OCI-LY1 (cell line): ENCODE data around the gene NPIPB5.
A peak's percentile ranks its signal among the peaks of the same experiment; 100 is the strongest.
"Not testable (repeated sequence)": the region's sequence is repeated elsewhere in the genome, so short reads cannot be mapped to it uniquely, and the experiment has no call there.

Experiments
- H2AFZ ChIP-seq: fragments of 200-600 bp; sonication (generic), shearing (Covaris generic); 2 replicates; pipeline ENCODE4 v1.6.0; 2014; ENCODE audit warnings: antibody characterized with exemption, mild to moderate bottlenecking, low read length
- H3F3A ChIP-seq: fragments of 200-600 bp; sonication (generic), shearing (Covaris generic); 2 replicates; pipeline ENCODE4 v1.6.0; 2014; ENCODE audit warnings: mild to moderate bottlenecking, antibody characterized with exemption, low read length, moderate library complexity; ENCODE audit not compliant: insufficient read depth
- H3K27ac ChIP-seq: fragments of 200-600 bp; sonication (generic); 2 replicates; pipeline ENCODE4 v1.5.1; 2014; ENCODE audit warnings: low read length, mixed run types, mild to moderate bottlenecking, low read depth; ENCODE audit not compliant: poor library complexity, severe bottlenecking
- H3K27me3 ChIP-seq: fragments of 200-600 bp; sonication (generic); 2 replicates; pipeline ENCODE4 v1.6.0; 2014; ENCODE audit warnings: antibody characterized with exemption, mild to moderate bottlenecking, low read length, moderate library complexity; ENCODE audit not compliant: insufficient read depth
- H3K36me3 ChIP-seq: fragments of 200-600 bp; sonication (generic); 2 replicates; pipeline ENCODE4 v1.6.1; 2014; ENCODE audit warnings: mild to moderate bottlenecking, antibody characterized with exemption, low read length, moderate library complexity, mixed read lengths; ENCODE audit not compliant: insufficient read depth
- H3K4me1 ChIP-seq: fragments of 200-600 bp; sonication (generic); 2 replicates; pipeline ENCODE4 v1.5.1; 2014; ENCODE audit warnings: mild to moderate bottlenecking, low read length, moderate library complexity; ENCODE audit not compliant: insufficient read depth, severe bottlenecking
- H3K4me2 ChIP-seq: fragments of 200-600 bp; sonication (generic), shearing (Covaris generic); 2 replicates; pipeline ENCODE4 v1.6.1; 2014; ENCODE audit warnings: low read length
- H3K4me3 ChIP-seq: fragments of 200-600 bp; sonication (generic); 2 replicates; pipeline ENCODE4 v1.5.1; 2014; ENCODE audit warnings: low read length, low read depth, mild to moderate bottlenecking, mixed read lengths; ENCODE audit not compliant: poor library complexity, severe bottlenecking
- H3K79me2 ChIP-seq: fragments of 200-600 bp; shearing (Covaris generic); 2 replicates; pipeline ENCODE4 v1.6.1; 2016; ENCODE audit warnings: mixed run types, low read length, mixed read lengths; ENCODE audit not compliant: insufficient read depth
- H3K9ac ChIP-seq: fragments of 200-600 bp; sonication (generic), shearing (Covaris generic); 2 replicates; pipeline ENCODE4 v1.6.1; 2014; ENCODE audit warnings: mild to moderate bottlenecking, low read length, mixed read lengths
- H3K9me2 ChIP-seq: fragments of 200-600 bp; sonication (generic), shearing (Covaris generic); 2 replicates; pipeline ENCODE4 v1.6.1; 2014; ENCODE audit warnings: low read depth, mild to moderate bottlenecking, low read length, mixed read lengths
- H3K9me3 ChIP-seq: fragments of 200-600 bp; shearing (Covaris generic); 2 replicates; pipeline ENCODE4 v1.6.1; 2014; ENCODE audit warnings: low read length, mixed read lengths
- H4K20me1 ChIP-seq: fragments of 200-600 bp; sonication (generic), shearing (Covaris generic); 2 replicates; pipeline ENCODE4 v1.6.0; 2016; ENCODE audit warnings: mild to moderate bottlenecking, low read length; ENCODE audit not compliant: insufficient read depth

Gene NPIPB5

DNA sequence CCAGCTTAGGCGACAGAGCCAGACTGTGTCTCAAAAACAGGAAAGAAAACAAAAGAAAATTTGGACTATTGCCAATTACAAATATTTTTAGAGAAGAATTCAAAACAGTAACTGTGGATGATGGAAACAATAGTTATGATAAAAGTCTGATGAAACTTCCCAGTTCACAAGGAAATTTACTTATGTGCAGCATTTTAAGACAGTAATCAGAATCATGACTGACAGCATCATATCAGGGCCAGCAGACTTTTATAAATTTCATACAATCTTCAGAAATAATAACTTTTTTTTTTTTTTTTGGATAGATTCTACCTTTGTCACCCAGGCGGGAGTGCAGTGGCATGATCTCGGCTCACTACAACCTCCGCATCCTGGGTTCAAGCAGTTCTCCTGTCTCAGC lies at the start of gene NPIPB5:
NPIPB5 (plus strand) TSS at position 301 of the 400 bp plus-strand sequence. CDS start 2,911 bp downstream, outside the sequence.
- H3K79me2 ChIP-seq, H3K4me1 ChIP-seq, H3K36me3 ChIP-seq, H2AFZ ChIP-seq, H3K27me3 ChIP-seq, H3F3A ChIP-seq, H3K9me3 ChIP-seq, H4K20me1 ChIP-seq, H3K27ac ChIP-seq, H3K9me2 ChIP-seq, H3K9ac ChIP-seq, H3K4me2 ChIP-seq, H3K4me3 ChIP-seq: not testable (repeated sequence)

DNA sequence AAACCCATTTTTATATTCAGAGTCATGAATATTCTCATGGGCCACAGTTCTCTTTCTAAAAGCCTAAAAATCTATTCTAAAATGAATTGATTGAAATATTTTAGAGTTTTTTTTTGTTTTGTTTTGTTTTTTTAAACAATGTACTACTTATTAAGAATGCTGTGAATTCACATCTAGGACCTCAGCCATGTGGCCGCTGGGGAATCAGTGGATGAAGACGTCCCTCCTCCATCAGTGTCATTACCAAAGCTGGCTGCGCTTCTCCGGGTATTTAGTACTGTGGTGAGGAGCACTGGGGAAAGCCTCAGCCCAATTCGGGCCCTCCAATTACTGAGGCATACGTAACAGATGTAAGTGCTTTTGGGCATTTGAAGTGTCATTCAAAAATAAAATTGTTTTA lies 41.8 kb upstream of the NPIPB5 start:
- not testable (repeated sequence) for H3F3A ChIP-seq, H3K79me2 ChIP-seq, H3K36me3 ChIP-seq, H3K9me3 ChIP-seq, H3K4me1 ChIP-seq, H3K9me2 ChIP-seq, H4K20me1 ChIP-seq, H2AFZ ChIP-seq, H3K4me3 ChIP-seq, H3K4me2 ChIP-seq, H3K9ac ChIP-seq, H3K27ac ChIP-seq, H3K27me3 ChIP-seq

DNA sequence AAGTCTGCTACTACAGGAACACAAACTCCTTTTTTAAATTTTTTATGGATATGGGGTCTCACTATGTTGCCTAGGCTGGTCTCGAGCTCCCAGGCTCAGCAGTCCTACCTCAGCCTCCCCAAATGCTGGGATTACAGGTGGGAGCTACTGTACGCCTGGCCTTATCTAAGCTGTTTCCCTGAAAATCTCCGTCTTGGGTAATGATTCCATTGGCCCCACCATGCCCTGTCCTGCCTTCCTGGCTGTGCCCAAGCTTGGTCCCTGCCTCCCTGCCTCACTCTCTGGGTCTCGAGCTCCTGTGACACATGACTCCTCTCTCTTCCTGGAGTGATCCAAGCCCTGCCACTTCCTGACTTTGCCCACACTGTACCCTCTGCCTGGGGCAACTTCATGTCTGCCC lies 27.3 kb downstream of the NPIPB5 start:
- not testable (repeated sequence) for H3K4me3 ChIP-seq, H3K9me3 ChIP-seq, H3K9me2 ChIP-seq, H3K79me2 ChIP-seq, H3K27me3 ChIP-seq, H3K4me2 ChIP-seq, H3F3A ChIP-seq, H3K4me1 ChIP-seq, H3K9ac ChIP-seq, H2AFZ ChIP-seq, H4K20me1 ChIP-seq, H3K36me3 ChIP-seq
- H3K27ac ChIP-seq = peak overlapping the region; percentile 48

DNA sequence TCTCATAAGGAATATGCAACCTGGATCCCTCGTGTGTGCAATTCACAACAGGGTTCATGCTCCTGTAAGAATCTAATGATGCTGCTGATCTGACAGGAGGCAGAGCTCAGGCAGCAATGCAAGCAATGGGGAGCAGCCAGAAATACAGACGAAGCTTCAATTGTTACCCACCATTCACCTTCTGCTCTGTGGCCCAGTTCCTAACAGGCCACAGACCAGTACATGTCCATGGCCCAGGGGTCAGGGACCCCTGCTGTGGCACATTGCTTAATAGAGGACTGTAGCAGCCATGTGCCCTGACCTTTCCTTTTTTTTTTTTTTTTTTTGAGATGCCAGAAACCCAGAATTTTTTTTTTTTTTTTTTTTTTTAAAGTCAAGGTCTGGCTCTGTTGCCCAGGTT lies 34.1 kb downstream of the NPIPB5 start:
- H3K4me3 ChIP-seq, H3K27me3 ChIP-seq, H3F3A ChIP-seq, H4K20me1 ChIP-seq, H3K9ac ChIP-seq, H3K4me2 ChIP-seq, H3K27ac ChIP-seq, H3K9me2 ChIP-seq, H3K4me1 ChIP-seq, H3K9me3 ChIP-seq, H3K79me2 ChIP-seq, H3K36me3 ChIP-seq, H2AFZ ChIP-seq: not testable (repeated sequence)

DNA sequence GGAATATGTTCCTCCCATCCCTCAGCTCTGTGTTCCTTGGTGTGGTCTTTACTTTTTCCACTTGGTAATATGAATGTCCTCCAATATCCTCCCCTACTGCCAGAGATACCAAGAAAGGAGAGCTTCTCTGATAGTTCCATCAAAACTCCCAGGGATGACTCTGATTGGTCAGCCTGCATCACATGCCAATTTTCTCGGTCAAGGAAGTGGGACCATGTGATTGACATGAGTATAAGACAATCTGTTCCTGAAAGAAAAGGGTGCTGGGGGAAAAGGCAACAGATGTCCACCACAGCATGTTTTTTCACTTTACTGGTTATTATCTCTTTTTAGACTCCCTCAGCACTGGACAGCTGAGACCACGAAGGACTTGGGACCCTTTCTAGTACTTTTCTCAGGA lies 35.9 kb downstream of the NPIPB5 start:
- H4K20me1 ChIP-seq, H3K9me3 ChIP-seq, H3K27ac ChIP-seq, H2AFZ ChIP-seq, H3K36me3 ChIP-seq, H3K9ac ChIP-seq, H3K4me3 ChIP-seq, H3K9me2 ChIP-seq, H3F3A ChIP-seq, H3K4me2 ChIP-seq, H3K79me2 ChIP-seq, H3K4me1 ChIP-seq, H3K27me3 ChIP-seq: not testable (repeated sequence)

DNA sequence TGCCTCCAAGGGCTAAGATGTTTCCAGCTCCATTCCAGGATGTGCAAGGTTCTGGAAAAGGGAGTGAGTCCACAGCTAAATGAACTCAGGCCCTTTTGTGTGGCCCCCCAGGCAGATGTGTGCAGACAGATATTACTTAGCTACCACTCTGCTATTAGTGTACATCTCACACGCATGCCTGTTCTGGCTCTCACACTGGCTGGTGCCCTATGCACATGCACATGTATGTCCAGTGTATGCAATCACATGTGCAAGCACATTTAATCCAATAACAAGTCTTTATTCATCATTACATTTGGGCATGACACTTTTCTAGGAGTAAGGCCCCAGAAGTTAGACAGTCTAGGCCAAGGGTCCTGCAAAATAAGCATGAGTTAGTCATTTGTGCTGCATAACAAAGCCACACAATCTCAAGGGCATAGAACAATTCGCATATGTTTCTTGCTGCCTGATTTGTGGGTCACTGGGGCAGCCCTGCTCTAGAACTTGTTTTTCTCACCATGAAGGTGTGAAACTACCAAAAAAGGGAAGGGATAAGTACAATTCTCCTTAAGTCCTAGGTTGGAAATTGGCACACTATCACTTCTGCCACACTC lies 36.6 kb downstream of the NPIPB5 start:
- H4K20me1 ChIP-seq, H3K4me1 ChIP-seq, H3K9ac ChIP-seq, H3K9me2 ChIP-seq, H3K27ac ChIP-seq, H3F3A ChIP-seq, H3K4me2 ChIP-seq, H3K4me3 ChIP-seq, H3K79me2 ChIP-seq, H3K27me3 ChIP-seq, H2AFZ ChIP-seq, H3K9me3 ChIP-seq, H3K36me3 ChIP-seq: not testable (repeated sequence)

DNA sequence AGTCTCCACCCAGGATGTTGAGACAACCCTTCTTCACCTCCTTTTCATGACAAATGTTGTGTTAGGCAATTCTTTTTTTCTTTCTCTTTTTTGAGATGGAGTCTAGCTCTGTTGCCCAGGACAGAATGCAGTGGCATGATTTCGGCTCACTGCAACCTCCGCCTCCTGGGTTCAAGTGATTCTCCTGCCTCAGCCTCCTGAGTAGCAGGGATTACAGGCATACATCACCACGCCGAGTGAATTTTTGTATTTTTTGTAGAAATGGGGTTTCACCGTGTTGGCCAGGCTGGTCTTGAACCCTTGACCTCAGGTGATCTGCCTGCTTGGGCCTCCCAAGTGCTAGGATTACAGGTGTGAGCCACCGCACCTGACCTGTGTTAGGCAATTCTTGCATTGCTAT lies 39.2 kb downstream of the NPIPB5 start:
- H3F3A ChIP-seq, H3K4me1 ChIP-seq, H4K20me1 ChIP-seq, H3K4me2 ChIP-seq, H3K4me3 ChIP-seq, H3K79me2 ChIP-seq, H3K9me3 ChIP-seq, H3K27ac ChIP-seq, H3K9ac ChIP-seq, H3K27me3 ChIP-seq, H2AFZ ChIP-seq, H3K36me3 ChIP-seq, H3K9me2 ChIP-seq: not testable (repeated sequence)

DNA sequence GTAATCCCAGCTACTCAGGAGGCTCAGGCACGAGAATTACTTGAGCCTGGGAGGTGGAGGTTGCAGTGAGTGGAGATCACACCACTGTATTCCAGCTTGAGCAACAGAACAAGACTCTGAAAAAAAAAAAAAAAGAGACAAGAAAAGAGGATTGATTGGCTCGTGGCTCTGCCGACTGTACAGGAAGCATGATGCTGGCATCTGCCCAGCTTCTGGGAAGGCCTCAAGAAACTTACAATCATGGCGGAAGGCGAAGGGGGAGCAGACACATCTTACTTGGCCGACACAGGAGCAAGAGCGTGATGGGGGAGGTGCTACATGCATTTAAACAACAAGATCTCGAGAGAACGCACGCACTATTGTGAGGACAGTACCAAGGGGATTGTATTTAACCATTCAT lies 40.5 kb downstream of the NPIPB5 start:
- not testable (repeated sequence) for H3K4me1 ChIP-seq, H2AFZ ChIP-seq, H3K4me3 ChIP-seq, H3K9me3 ChIP-seq, H4K20me1 ChIP-seq, H3K79me2 ChIP-seq, H3K4me2 ChIP-seq, H3F3A ChIP-seq, H3K27me3 ChIP-seq, H3K36me3 ChIP-seq, H3K27ac ChIP-seq, H3K9ac ChIP-seq, H3K9me2 ChIP-seq
